HUES48 (cell line): ENCODE data around the gene CNTN6.

Experiments used
- H3K27ac ChIP-seq: one replicate; pipeline ENCODE4 v1.7.0; 2013; ENCODE audit warnings: low read depth, low read length, inconsistent platforms
- H3K27me3 ChIP-seq: 2 replicates; pipeline ENCODE4 v1.6.1; 2013; ENCODE audit warnings: mild to moderate bottlenecking, low read length; ENCODE audit not compliant: control insufficient read depth, insufficient read depth
- H3K36me3 ChIP-seq: 2 replicates; pipeline ENCODE4 v1.6.1; 2013; ENCODE audit warnings: low read length; ENCODE audit not compliant: control insufficient read depth, insufficient read depth
- H3K4me1 ChIP-seq: 2 replicates; pipeline ENCODE4 v1.6.1; 2013; ENCODE audit warnings: mild to moderate bottlenecking, low read length; ENCODE audit not compliant: control insufficient read depth, insufficient read depth
- H3K4me3 ChIP-seq: 2 replicates; pipeline ENCODE4 v1.5.1; 2013; ENCODE audit warnings: mild to moderate bottlenecking, low read depth, low read length
- H3K9ac ChIP-seq: 2 replicates; pipeline ENCODE4 v1.6.1; 2013; ENCODE audit warnings: mild to moderate bottlenecking, low read depth, low read length, moderate library complexity
- H3K9me3 ChIP-seq: 2 replicates; pipeline ENCODE4 v1.6.1; 2013; ENCODE audit warnings: low read length; ENCODE audit not compliant: control insufficient read depth, insufficient read depth

CNTN6 gene

DNA sequence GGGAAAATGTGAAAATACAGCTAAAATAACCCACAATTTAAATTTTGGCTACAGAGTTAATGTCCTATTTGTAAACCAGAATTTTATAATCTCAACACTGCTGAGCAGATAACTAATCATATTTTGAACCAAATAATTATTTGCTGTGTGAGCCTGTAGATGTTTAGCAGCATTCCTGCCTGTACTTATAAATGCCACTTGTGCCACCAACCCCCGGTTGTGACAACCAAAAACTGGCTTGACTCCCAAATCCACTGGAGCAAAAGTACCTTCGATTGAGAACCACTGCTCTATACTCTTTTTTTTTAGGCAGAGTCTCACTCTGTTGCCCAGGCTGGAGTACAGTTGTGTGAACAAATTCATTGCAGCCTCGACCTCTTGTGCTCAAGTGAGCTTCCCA lies 78.5 kb downstream of the CNTN6 start:
- Histone ChIP-seq H3K9me3 (no peaks in the 10 kb centered on the region), H3K36me3 (no peaks in the 10 kb centered on the region), H3K27me3 (no peaks in the 10 kb centered on the region)

GRCh38 chr3:1172644-1173043 lies 79.8 kb downstream of the CNTN6 start:
- no peak overlapping the region for H3K4me3 ChIP-seq
- H3K4me1 ChIP-seq, result no peaks in the 10 kb centered on the region
- H3K36me3 ChIP-seq, result no peaks in the 10 kb centered on the region
- H3K27me3 ChIP-seq, result no peaks in the 10 kb centered on the region
- H3K9me3 ChIP-seq, result no peaks in the 10 kb centered on the region
- H3K9ac ChIP-seq, result no peak overlapping the region
- H3K27ac ChIP-seq, result no peak overlapping the region

More for the DNA sequence above, 78.5 kb downstream of the CNTN6 start:
- Histone ChIP-seq H3K27ac (no peak overlapping the region), H3K4me3 (no peak overlapping the region), H3K9ac (no peak overlapping the region), H3K4me1 (no peaks in the 10 kb centered on the region)

DNA sequence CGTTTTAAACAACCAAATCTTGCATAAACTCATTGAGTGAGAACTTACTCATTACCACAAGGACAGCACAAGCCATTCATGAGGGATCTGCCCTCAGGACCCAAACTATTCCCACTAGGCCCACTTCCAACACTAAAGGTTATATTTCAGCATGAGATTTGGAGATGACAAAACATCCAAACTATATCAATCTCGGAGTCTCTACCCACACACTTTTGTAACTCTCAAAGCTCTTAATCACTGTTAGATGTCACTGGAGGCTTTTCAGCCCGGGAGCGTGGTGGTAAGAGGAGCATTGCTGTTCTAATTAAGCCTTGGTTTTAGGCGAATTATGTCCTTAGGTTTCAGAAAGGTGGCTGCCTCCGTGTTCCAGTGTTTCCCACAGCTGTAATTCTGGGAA lies 86.3 kb downstream of the CNTN6 start:
- H3K4me1 ChIP-seq, result peaks cover 6% of the 10 kb centered on the region
- no peak overlapping the region for H3K4me3 ChIP-seq
- no peaks in the 10 kb centered on the region for H3K9me3 ChIP-seq
- H3K9ac ChIP-seq, result no peak overlapping the region
- H3K36me3 ChIP-seq, result no peaks in the 10 kb centered on the region
- no peaks in the 10 kb centered on the region for H3K27me3 ChIP-seq
- no peak overlapping the region for H3K27ac ChIP-seq

GRCh38 chr3:1183320-1184048 lies 90.7 kb downstream of the CNTN6 start:
- H3K9ac ChIP-seq, result no peak overlapping the region
- no peaks in the 10 kb centered on the region for H3K27me3 ChIP-seq
- no peak overlapping the region for H3K4me3 ChIP-seq
- no peaks in the 10 kb centered on the region for H3K9me3 ChIP-seq
- no peaks in the 10 kb centered on the region for H3K36me3 ChIP-seq
- H3K27ac ChIP-seq, result no peak overlapping the region
- peaks cover 22% of the 10 kb centered on the region for H3K4me1 ChIP-seq

- Histone ChIP-seq H3K9me3 (no peaks in the 10 kb centered on the region), H3K27me3 (no peaks in the 10 kb centered on the region), H3K4me3 (no peak overlapping the region), H3K36me3 (no peaks in the 10 kb centered on the region), H3K9ac (no peak overlapping the region), H3K4me1 (peaks cover 16% of the 10 kb centered on the region), H3K27ac (no peak overlapping the region)
Observed at GRCh38 chr3:1190569-1190968, 97.7 kb downstream of the CNTN6 start.

- no peaks in the 10 kb centered on the region for H3K36me3 ChIP-seq
Observed at GRCh38 chr3:1191026-1191425, 98.2 kb downstream of the CNTN6 start.

GRCh38 chr3:1195947-1196346 lies 103.1 kb downstream of the CNTN6 start:
- Histone ChIP-seq H3K4me3 (no peak overlapping the region), H3K27ac (no peak overlapping the region), H3K4me1 (no peaks in the 10 kb centered on the region), H3K9ac (no peak overlapping the region), H3K27me3 (no peaks in the 10 kb centered on the region), H3K9me3 (no peaks in the 10 kb centered on the region), H3K36me3 (no peaks in the 10 kb centered on the region)

More at GRCh38 chr3:1191026-1191425, 98.2 kb downstream of the CNTN6 start:
- Histone ChIP-seq H3K4me3 (no peak overlapping the region), H3K27ac (no peak overlapping the region), H3K4me1 (peaks cover 16% of the 10 kb centered on the region), H3K9ac (no peak overlapping the region), H3K9me3 (no peaks in the 10 kb centered on the region), H3K27me3 (no peaks in the 10 kb centered on the region)

DNA sequence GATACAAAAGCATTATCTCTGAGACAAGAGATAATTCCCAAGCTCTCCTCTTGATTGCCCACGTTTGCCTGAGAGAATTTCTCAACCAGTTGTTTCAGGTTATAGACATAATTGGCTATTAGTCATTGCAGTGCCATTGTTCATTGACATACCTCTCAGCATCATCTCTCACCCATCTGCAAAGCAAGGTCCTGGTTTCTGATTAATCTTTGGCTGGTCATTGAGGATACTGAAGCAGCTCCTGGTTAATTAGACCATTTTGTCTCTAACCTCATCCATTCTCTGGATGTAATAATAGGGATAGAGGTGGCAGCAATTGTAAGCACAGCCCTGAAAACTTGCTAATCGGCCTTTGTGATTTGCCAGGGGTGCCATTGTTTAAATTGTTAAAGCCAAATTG lies 104.2 kb downstream of the CNTN6 start:
- Histone ChIP-seq H3K4me3 (no peak overlapping the region), H3K36me3 (no peaks in the 10 kb centered on the region), H3K4me1 (no peaks in the 10 kb centered on the region), H3K9ac (no peak overlapping the region), H3K9me3 (no peaks in the 10 kb centered on the region), H3K27me3 (no peaks in the 10 kb centered on the region), H3K27ac (no peak overlapping the region)

DNA sequence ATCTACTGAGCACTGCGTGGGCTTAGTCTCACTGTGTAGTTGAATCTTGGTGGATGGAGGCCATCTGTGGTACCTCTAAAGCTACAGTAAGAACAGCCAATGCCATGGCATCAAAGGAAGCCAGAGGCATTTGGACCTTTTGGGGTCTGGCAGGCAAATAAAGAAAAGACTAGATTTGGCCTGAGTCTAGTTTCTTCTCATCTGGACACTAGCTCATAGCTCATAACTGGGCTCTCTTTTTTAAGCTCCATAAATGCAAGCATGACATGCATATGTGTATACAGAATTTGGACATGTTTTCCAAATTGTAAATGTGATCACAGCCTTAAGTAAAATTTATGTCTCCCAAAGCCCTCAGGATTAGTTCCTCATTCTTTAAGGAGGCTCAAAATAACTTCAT lies 107.5 kb downstream of the CNTN6 start:
- H3K27me3 ChIP-seq, result no peaks in the 10 kb centered on the region
- H3K27ac ChIP-seq, result no peak overlapping the region
- H3K9me3 ChIP-seq, result no peaks in the 10 kb centered on the region
- no peak overlapping the region for H3K4me3 ChIP-seq
- H3K36me3 ChIP-seq, result no peaks in the 10 kb centered on the region
- no peaks in the 10 kb centered on the region for H3K4me1 ChIP-seq
- H3K9ac ChIP-seq, result no peak overlapping the region

- no peaks in the 10 kb centered on the region for H3K4me1 ChIP-seq
- H3K9me3 ChIP-seq, result no peaks in the 10 kb centered on the region
- no peaks in the 10 kb centered on the region for H3K36me3 ChIP-seq
- no peak overlapping the region for H3K27ac ChIP-seq
- H3K9ac ChIP-seq, result no peak overlapping the region
- no peaks in the 10 kb centered on the region for H3K27me3 ChIP-seq
- H3K4me3 ChIP-seq, result no peak overlapping the region
Observed at GRCh38 chr3:1207904-1208303, 115.1 kb downstream of the CNTN6 start.

DNA sequence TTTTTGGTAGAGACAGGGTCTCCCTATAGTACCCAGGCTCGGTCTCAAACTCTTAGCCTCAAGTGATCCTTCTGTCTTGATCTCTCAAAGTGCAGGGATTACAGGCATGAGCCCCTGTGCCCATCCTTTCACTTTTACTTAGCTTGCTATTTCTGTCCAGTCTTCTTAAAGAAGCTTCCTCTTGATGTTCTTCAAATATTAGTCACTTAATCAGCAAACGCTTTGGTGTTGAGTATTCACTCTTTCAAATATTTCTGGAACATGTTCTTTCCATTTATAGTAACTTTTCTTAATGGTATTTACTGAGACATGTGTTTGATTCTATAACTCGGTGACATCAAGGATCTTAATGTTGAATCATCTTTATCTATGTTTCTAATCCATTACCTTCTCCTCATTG lies 122.1 kb downstream of the CNTN6 start:
- no peak overlapping the region for H3K9ac ChIP-seq
- no peaks in the 10 kb centered on the region for H3K36me3 ChIP-seq
- no peaks in the 10 kb centered on the region for H3K9me3 ChIP-seq
- H3K27me3 ChIP-seq, result no peaks in the 10 kb centered on the region
- no peaks in the 10 kb centered on the region for H3K4me1 ChIP-seq
- H3K4me3 ChIP-seq, result no peak overlapping the region
- no peak overlapping the region for H3K27ac ChIP-seq
